GM23338 (cell line): ENCODE data around the gene B4GALNT1.

ENCODE experiments used
- CREB1 ChIP-seq: fragments of 250-450 bp; sonication (Bioruptor Pico); IDR thresholded peaks from 2 replicates; pipeline ENCODE4 v1.5.0; 2020; ENCODE audit warnings: low read depth, mild to moderate bottlenecking, moderate library complexity
- EZH2 ChIP-seq: fragments of 200-600 bp; sonication (generic); IDR thresholded peaks from one replicate; pipeline ENCODE4 v1.8.0; 2017; ENCODE audit warnings: antibody characterized with exemption, mild to moderate bottlenecking, low read depth; ENCODE audit not compliant: unreplicated experiment
- EZH2phosphoT487 ChIP-seq: fragments of 200-600 bp; sonication (generic); IDR thresholded peaks from one replicate; pipeline ENCODE4 v1.8.1; 2018; ENCODE audit warnings: antibody characterized with exemption; ENCODE audit not compliant: unreplicated experiment
- NANOG ChIP-seq: IDR thresholded peaks from 2 replicates; pipeline ENCODE4 v1.6.1; 2016; ENCODE audit warnings: antibody characterized with exemption, borderline replicate concordance
- POLR2AphosphoS5 ChIP-seq: IDR thresholded peaks from 2 replicates; pipeline ENCODE4 v1.6.1; 2016; ENCODE audit warnings: antibody characterized with exemption, low read depth
- TF ChIP-seq, protein P1 (sequence below), 2 experiments: fragments of 200-600 bp in 1 of 2; sonication (generic) in 1 of 2; conservative IDR thresholded peaks; 2 replicates each; pipeline versions ENCODE4 v1.5.1 to v1.6.1; 2016 to 2017; ENCODE audit warnings: antibody characterized with exemption in 2 of 2, low read depth in 2 of 2, mild to moderate bottlenecking in 2 of 2, moderate library complexity in 1 of 2
- TF ChIP-seq, protein P2 (sequence below): IDR thresholded peaks from one replicate; pipeline ENCODE4 v1.6.1; 2018; ENCODE audit warnings: antibody characterized with exemption; ENCODE audit not compliant: unreplicated experiment

DNA sequence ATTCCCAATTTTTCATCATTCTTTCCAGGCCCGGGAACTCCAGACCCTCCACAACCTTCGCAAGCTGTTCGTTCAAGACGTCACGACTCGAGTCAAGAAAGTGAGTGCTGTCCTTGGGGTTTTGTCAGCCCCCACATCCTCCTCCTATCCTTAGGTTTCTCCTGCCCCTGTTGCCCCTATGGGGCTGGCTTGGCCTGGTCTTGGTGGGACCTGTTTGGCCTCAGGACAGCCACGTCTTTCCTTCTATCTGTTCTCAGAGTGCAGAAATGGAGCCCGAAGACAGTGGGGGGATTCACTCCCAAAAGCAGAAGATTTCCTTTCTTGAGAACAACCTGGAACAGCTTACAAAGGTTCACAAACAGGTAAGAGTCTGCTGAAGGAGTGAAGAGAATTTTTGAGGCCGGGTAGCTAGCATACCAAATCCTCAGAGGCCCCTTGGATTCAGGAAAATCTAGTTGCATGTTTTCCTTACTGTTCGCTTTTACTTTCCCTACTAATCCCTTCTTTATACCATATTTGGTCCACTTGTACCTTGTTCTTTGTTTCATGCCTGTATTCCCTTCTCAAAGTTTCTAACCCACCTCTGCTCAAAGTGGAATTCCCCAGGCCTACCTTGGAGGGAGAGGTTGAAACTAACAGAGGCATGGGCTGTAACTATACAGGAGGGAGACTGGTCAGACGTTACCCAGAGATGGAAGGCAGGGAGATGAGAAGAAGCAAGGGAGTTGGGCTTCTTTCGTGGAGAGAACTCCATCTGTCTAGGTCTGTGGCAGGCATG lies 54.8 kb downstream of the B4GALNT1 start:
- TF ChIP-seq, protein P1, sequence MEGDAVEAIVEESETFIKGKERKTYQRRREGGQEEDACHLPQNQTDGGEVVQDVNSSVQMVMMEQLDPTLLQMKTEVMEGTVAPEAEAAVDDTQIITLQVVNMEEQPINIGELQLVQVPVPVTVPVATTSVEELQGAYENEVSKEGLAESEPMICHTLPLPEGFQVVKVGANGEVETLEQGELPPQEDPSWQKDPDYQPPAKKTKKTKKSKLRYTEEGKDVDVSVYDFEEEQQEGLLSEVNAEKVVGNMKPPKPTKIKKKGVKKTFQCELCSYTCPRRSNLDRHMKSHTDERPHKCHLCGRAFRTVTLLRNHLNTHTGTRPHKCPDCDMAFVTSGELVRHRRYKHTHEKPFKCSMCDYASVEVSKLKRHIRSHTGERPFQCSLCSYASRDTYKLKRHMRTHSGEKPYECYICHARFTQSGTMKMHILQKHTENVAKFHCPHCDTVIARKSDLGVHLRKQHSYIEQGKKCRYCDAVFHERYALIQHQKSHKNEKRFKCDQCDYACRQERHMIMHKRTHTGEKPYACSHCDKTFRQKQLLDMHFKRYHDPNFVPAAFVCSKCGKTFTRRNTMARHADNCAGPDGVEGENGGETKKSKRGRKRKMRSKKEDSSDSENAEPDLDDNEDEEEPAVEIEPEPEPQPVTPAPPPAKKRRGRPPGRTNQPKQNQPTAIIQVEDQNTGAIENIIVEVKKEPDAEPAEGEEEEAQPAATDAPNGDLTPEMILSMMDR (conservative IDR thresholded peaks at IDR 0.05; ENCODE audit: low read depth in 2 of 2), result no peak
- no peak for TF ChIP-seq POLR2AphosphoS5
- TF ChIP-seq NANOG, result no peak
- no peak for TF ChIP-seq EZH2
- no peak for TF ChIP-seq EZH2phosphoT487
- TF ChIP-seq CREB1 (CRISPR knock-in tag), result no peak
- TF ChIP-seq, protein P2, sequence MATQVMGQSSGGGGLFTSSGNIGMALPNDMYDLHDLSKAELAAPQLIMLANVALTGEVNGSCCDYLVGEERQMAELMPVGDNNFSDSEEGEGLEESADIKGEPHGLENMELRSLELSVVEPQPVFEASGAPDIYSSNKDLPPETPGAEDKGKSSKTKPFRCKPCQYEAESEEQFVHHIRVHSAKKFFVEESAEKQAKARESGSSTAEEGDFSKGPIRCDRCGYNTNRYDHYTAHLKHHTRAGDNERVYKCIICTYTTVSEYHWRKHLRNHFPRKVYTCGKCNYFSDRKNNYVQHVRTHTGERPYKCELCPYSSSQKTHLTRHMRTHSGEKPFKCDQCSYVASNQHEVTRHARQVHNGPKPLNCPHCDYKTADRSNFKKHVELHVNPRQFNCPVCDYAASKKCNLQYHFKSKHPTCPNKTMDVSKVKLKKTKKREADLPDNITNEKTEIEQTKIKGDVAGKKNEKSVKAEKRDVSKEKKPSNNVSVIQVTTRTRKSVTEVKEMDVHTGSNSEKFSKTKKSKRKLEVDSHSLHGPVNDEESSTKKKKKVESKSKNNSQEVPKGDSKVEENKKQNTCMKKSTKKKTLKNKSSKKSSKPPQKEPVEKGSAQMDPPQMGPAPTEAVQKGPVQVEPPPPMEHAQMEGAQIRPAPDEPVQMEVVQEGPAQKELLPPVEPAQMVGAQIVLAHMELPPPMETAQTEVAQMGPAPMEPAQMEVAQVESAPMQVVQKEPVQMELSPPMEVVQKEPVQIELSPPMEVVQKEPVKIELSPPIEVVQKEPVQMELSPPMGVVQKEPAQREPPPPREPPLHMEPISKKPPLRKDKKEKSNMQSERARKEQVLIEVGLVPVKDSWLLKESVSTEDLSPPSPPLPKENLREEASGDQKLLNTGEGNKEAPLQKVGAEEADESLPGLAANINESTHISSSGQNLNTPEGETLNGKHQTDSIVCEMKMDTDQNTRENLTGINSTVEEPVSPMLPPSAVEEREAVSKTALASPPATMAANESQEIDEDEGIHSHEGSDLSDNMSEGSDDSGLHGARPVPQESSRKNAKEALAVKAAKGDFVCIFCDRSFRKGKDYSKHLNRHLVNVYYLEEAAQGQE, result no peak
